ENCODE data around the gene PXK. TPM values are rescaled to one million over a fixed set of nuclear protein-coding genes. Genes with fewer than 3 reads are reported as not detected.
A peak's percentile ranks its signal among the peaks of the same experiment; 100 is the strongest.

The PXK gene
- total RNA-seq, 2 experiments from 2014 or later, result 40.9 to 45.4 TPM

DNA sequence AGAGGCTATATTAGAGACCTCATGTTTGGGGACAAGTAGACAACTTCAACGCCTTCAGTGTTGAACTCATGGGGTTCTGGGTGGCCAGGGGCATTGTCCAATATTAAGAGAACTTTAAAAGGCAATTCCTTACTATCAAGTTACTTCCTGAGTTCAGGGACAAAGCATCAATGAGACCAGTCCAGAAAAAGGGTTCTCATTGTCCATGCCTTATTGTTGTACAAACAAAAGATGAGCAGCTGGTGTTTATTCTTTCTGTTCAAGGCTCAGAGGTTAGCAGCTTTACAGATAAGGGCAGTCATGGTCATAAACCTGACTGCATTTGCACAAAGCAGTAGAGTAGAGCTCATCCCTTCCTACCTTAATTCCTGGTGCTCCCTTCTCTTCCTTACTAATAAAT is 119.5 kb downstream of the PXK start:
- intact Hi-C loops (cut with micrococcal nuclease), result no loop called here
- ChIA-PET CTCF (interaction anchor here (0.7 to 1.9 kb wide), 2 partner anchors 12 to 89 kb away, joined by 3 to 8 read pairs; no protein-coding TSS in a partner anchor), POLR2A (no interaction called here)
- Mint-ChIP-seq H3K36me3 (peaks cover 14% of the 10 kb centered on the region), H3K4me1 (ENCODE audit: low read depth) (no peaks in the 10 kb centered on the region), H3K27ac (no peak overlapping the region), H3K27me3 (no peaks in the 10 kb centered on the region), H3K4me3 (no peak overlapping the region), H3K9me3 (peaks cover 31% of the 10 kb centered on the region)
- DNase-seq, result no peak

DNA sequence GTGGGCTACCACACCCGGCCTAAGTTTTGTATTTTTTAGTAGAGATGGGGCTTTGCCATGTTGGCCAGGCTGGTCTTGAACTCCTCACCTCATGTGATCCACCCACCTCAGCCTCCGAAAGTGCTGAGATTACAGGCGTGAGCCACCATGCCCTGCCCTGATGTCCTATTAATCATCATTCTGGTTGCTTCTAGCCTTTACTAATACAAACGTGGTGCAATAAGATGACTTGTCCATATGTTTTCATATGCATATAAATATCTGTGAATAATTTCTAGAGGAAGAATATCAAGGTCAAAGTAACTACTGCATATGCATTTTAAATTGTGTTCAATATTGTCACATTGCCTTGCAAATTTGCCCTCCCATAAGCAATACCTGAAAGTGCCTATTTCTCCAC is 126.5 kb downstream of the PXK start:
- intact Hi-C loops (cut with micrococcal nuclease), result no loop called here
- no peak for DNase-seq
- CTCF ChIA-PET, result no interaction called here
- Mint-ChIP-seq H3K27ac (no peak overlapping the region), H3K36me3 (peaks cover 14% of the 10 kb centered on the region), H3K4me3 (no peak overlapping the region), H3K9me3 (peaks cover 20% of the 10 kb centered on the region), H3K27me3 (no peaks in the 10 kb centered on the region), H3K4me1 (ENCODE audit: low read depth) (peaks cover 9% of the 10 kb centered on the region)
- POLR2A ChIA-PET, result no interaction called here

GRCh38 chr3:58462829-58463180 is 130.1 kb downstream of the PXK start:
- H3K9me3 Mint-ChIP-seq, result no peaks in the 10 kb centered on the region
- ChIA-PET CTCF (no interaction called here), POLR2A (no interaction called here)
- intact Hi-C loops (cut with micrococcal nuclease), result loop anchor here (1.0 to 5.0 kb wide), 6 partner anchors 8 to 169 kb away; partner anchors contain the start of genes HTD2, PDHB and RPP14
- H3K27ac Mint-ChIP-seq, result no peak overlapping the region
- DNase-seq, result no peak
- no peaks in the 10 kb centered on the region for H3K27me3 Mint-ChIP-seq
- peaks cover 17% of the 10 kb centered on the region for H3K4me1 Mint-ChIP-seq (ENCODE audit: low read depth)
- H3K4me3 Mint-ChIP-seq, result no peak overlapping the region
- no peaks in the 10 kb centered on the region for H3K36me3 Mint-ChIP-seq

DNA sequence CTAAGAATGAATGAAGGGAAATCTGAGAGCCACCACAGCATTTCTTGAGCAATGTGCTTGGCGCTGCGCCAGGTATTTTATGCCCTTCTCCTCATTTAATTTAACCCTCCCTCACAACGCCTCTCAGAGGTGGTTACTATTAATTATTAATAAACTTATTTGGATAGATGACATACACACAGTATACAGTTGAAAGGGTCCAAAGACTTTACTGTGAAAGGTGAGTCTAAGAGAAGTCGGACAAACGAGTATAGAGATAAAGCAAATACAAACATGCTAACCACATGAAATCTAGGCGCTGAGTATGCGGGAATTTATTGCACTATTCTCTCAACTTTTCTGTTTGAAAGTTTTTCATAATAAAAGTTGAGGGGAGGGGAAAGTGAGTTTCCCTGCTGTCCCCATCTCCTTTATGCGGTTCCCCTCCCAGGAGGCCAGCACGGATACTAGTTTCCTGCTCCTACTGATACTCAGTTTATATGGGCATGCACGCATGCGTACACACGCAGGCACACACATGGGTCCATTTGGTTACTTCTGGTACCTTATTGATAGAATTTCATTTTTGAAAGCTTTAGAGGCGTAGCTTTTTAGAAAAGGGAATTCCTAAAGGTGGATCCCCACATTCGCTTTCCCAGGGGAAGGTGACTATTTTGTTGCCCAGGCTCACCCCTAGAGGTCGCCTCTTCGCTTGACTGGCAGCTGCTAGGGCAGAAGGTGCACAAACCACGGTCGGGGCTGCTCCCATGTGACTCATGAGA is 130.7 kb downstream of the PXK start:
- no peaks in the 10 kb centered on the region for H3K27me3 Mint-ChIP-seq
- H3K4me1 Mint-ChIP-seq (ENCODE audit: low read depth), result peaks cover 17% of the 10 kb centered on the region
- intact Hi-C loops (cut with micrococcal nuclease), result loop anchor here (1.0 to 5.0 kb wide), 6 partner anchors 8 to 169 kb away; partner anchors contain the start of genes HTD2, PDHB and RPP14
- peak overlapping the region; percentile 54 for H3K27ac Mint-ChIP-seq
- ChIA-PET POLR2A (interaction anchor here (0.6 to 1.3 kb wide), 3 partner anchors 23 to 157 kb away, joined by 3 to 5 read pairs (median 4); partner anchors contain the start of genes HTD2 and RPP14), CTCF (interaction anchor here (0.8 to 2.2 kb wide), 27 partner anchors 10 to 249 kb away, joined by 3 to 21 read pairs (median 5); partner anchors contain the start of genes HTD2, KCTD6, PDHB and RPP14)
- H3K9me3 Mint-ChIP-seq, result no peaks in the 10 kb centered on the region
- no peaks in the 10 kb centered on the region for H3K36me3 Mint-ChIP-seq
- H3K4me3 Mint-ChIP-seq, result no peak overlapping the region
- peak; percentile 90 for DNase-seq

DNA sequence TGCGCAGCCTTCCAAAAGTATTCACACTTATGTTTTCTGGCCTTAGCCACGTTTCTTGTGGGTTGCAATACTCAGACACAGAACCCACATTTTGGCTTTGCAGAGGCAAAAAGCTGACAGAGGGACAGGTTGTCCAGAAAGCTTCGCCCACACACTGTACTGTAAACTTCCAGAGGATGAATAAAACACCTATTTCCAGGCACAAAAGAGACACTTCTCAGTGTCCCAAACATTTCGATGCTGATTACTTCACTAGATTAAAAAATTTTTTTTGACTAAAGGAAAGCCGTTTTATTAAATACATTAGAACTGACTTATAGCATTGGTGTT is 131.2 kb downstream of the PXK start:
- CTCF ChIA-PET, result interaction anchor here (0.6 to 2.2 kb wide), 29 partner anchors 9 to 776 kb away, joined by 3 to 21 read pairs (median 5); partner anchors contain the start of genes HTD2, KCTD6, PDHB and RPP14
- Mint-ChIP-seq H3K4me1 (ENCODE audit: low read depth) (peaks cover 17% of the 10 kb centered on the region), H3K27me3 (no peaks in the 10 kb centered on the region), H3K27ac (peak overlapping the region; percentile 54), H3K4me3 (no peak overlapping the region), H3K36me3 (no peaks in the 10 kb centered on the region), H3K9me3 (no peaks in the 10 kb centered on the region)
- intact Hi-C loops (cut with micrococcal nuclease), result loop anchor here (1.0 to 5.0 kb wide), 6 partner anchors 7 to 168 kb away; partner anchors contain the start of genes HTD2, PDHB and RPP14
- DNase-seq, result no peak
- POLR2A ChIA-PET, result interaction anchor here (0.9 to 1.3 kb wide), 2 partner anchors 139 to 157 kb away, joined by 3 to 5 read pairs; partner anchors contain the start of genes HTD2 and RPP14

GRCh38 chr3:58464866-58465265 is 132.2 kb downstream of the PXK start:
- CTCF ChIA-PET, result interaction anchor here (0.7 to 2.2 kb wide), 5 partner anchors 9 to 177 kb away, joined by 3 to 17 read pairs (median 3); no protein-coding TSS in a partner anchor
- intact Hi-C loops (cut with micrococcal nuclease), result loop anchor here (5.0 kb wide), 1 partner anchor 167 kb away; no protein-coding TSS in a partner anchor
- Mint-ChIP-seq H3K4me1 (ENCODE audit: low read depth) (peaks cover 17% of the 10 kb centered on the region), H3K27ac (no peak overlapping the region), H3K27me3 (no peaks in the 10 kb centered on the region), H3K9me3 (no peaks in the 10 kb centered on the region), H3K36me3 (no peaks in the 10 kb centered on the region), H3K4me3 (no peak overlapping the region)
- DNase-seq, result peak; percentile 51
- POLR2A ChIA-PET, result no interaction called here

DNA sequence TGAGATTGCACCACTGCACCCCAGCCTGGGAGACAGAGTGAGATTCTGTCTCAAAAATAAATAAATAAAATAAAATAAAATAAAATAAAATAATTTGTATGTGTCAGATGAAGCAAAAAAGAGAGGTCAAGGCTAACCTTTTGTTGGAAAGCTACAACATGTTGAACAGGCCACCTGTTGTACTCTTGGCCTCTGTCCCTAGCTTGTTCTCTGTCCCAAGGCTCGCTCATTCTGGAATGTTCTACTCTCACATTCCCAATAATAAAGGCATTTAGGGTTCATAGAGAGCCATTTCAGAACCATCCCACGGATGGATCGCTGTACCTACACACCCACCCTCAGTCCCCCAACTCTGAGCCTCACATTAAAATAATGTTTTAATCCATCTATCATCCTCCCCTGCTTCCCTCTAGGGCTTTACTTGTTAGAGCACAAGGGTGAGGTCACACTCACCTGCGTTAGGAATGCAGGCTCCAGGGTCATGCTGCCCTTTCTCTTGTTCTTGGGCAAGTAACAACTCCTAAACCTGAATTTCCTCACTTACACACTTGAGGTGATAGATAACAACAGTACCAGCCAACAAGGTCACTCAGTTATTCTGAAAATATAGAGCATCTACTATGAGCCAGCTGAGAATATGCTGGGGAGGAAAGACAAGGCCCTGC is 134.3 kb downstream of the PXK start:
- no peaks in the 10 kb centered on the region for H3K9me3 Mint-ChIP-seq
- ChIA-PET CTCF (interaction anchor here (1.5 to 2.0 kb wide), 2 partner anchors 25 to 161 kb away, joined by 8 to 9 read pairs; partner anchors contain the start of genes HTD2, KCTD6 and RPP14), POLR2A (interaction anchor here (0.9 kb wide), 1 partner anchor 26 kb away, joined by 3 read pairs; no protein-coding TSS in a partner anchor)
- peaks cover 34% of the 10 kb centered on the region for H3K4me1 Mint-ChIP-seq (ENCODE audit: low read depth)
- no peak overlapping the region for H3K27ac Mint-ChIP-seq
- DNase-seq, result no peak
- no peaks in the 10 kb centered on the region for H3K27me3 Mint-ChIP-seq
- H3K4me3 Mint-ChIP-seq, result no peak overlapping the region
- intact Hi-C loops (cut with micrococcal nuclease), result no loop called here
- no peaks in the 10 kb centered on the region for H3K36me3 Mint-ChIP-seq

GRCh38 chr3:58469096-58469495 is 136.4 kb downstream of the PXK start:
- H3K27me3 Mint-ChIP-seq, result no peaks in the 10 kb centered on the region
- ChIA-PET CTCF (interaction anchor here (0.8 to 1.2 kb wide), 2 partner anchors 23 to 63 kb away, joined by 3 to 4 read pairs; partner anchors contain the start of gene KCTD6), POLR2A (interaction anchor here (0.7 kb wide), 1 partner anchor 562 kb away, joined by 5 read pairs; no protein-coding TSS in a partner anchor)
- intact Hi-C loops (cut with micrococcal nuclease), result no loop called here
- H3K4me3 Mint-ChIP-seq, result no peak overlapping the region
- H3K9me3 Mint-ChIP-seq, result no peaks in the 10 kb centered on the region
- H3K36me3 Mint-ChIP-seq, result no peaks in the 10 kb centered on the region
- peaks cover 31% of the 10 kb centered on the region for H3K4me1 Mint-ChIP-seq (ENCODE audit: low read depth)
- DNase-seq, result no peak
- no peak overlapping the region for H3K27ac Mint-ChIP-seq

GRCh38 chr3:58470363-58471024 is 137.8 kb downstream of the PXK start:
- ChIA-PET CTCF (interaction anchor here (0.6 to 2.4 kb wide), 5 partner anchors 21 to 1580 kb away, joined by 3 to 18 read pairs (median 4); partner anchors contain the start of genes HTD2, KCTD6 and RPP14), POLR2A (interaction anchor here (1.0 kb wide), 1 partner anchor 163 kb away, joined by 3 read pairs; no protein-coding TSS in a partner anchor)
- H3K9me3 Mint-ChIP-seq, result no peaks in the 10 kb centered on the region
- no peaks in the 10 kb centered on the region for H3K27me3 Mint-ChIP-seq
- no peak for DNase-seq
- intact Hi-C loops (cut with micrococcal nuclease), result loop anchor here (1.0 to 10.0 kb wide), 6 partner anchors 7 to 984 kb away; no protein-coding TSS in a partner anchor
- H3K4me3 Mint-ChIP-seq, result no peak overlapping the region
- no peaks in the 10 kb centered on the region for H3K36me3 Mint-ChIP-seq
- H3K27ac Mint-ChIP-seq, result peak overlapping the region; percentile 86
- H3K4me1 Mint-ChIP-seq (ENCODE audit: low read depth), result peaks cover 34% of the 10 kb centered on the region

- peak overlapping the region; percentile 86 for H3K27ac Mint-ChIP-seq
- intact Hi-C loops (cut with micrococcal nuclease), result loop anchor here (1.0 to 10.0 kb wide), 6 partner anchors 8 to 984 kb away; no protein-coding TSS in a partner anchor
- H3K36me3 Mint-ChIP-seq, result no peaks in the 10 kb centered on the region
- no peaks in the 10 kb centered on the region for H3K9me3 Mint-ChIP-seq
- CTCF ChIA-PET, result interaction anchor here (0.6 to 4.2 kb wide), 9 partner anchors 7 to 165 kb away, joined by 3 to 18 read pairs (median 4); partner anchors contain the start of genes HTD2, KCTD6 and RPP14
- peak; percentile 80 for DNase-seq
- POLR2A ChIA-PET, result interaction anchor here (0.6 to 1.3 kb wide), 3 partner anchors 20 to 779 kb away, joined by 3 to 4 read pairs (median 3); partner anchors contain the start of gene KCTD6
- H3K4me3 Mint-ChIP-seq, result no peak overlapping the region
- peaks cover 34% of the 10 kb centered on the region for H3K4me1 Mint-ChIP-seq (ENCODE audit: low read depth)
- H3K27me3 Mint-ChIP-seq, result no peaks in the 10 kb centered on the region
Observed at GRCh38 chr3:58471025-58471887, 138.6 kb downstream of the PXK start.
